T-helper 1 cell treated with Interleukin-12 subunit alpha and Interleukin-12 subunit beta and Interleukin-4 antibody, amounts not matched to agents 30 μg/mL and 1 μg/mL, for 36 hours (primary cell): ENCODE results near the gene SMIM11.

Experiments used
- H3K27ac Mint-ChIP-seq: one replicate; pipeline ENCODE4 v1.8.0; 2021; ENCODE audit warnings: mild to moderate bottlenecking, mixed read lengths
- H3K27me3 Mint-ChIP-seq: one replicate; pipeline ENCODE4 v1.8.0; 2021; ENCODE audit warnings: low read depth, mixed read lengths
- H3K36me3 Mint-ChIP-seq: one replicate; pipeline ENCODE4 v1.8.0; 2021; ENCODE audit warnings: low read depth, mixed read lengths
- H3K4me1 Mint-ChIP-seq: one replicate; pipeline ENCODE4 v1.8.0; 2021; ENCODE audit warnings: low read depth, mixed read lengths
- H3K4me3 Mint-ChIP-seq: one replicate; pipeline ENCODE4 v1.8.0; 2021; ENCODE audit warnings: mild to moderate bottlenecking, moderate library complexity, mixed read lengths
- H3K9me3 Mint-ChIP-seq: one replicate; pipeline ENCODE4 v1.8.0; 2021; ENCODE audit warnings: mixed read lengths

SMIM11 gene

DNA sequence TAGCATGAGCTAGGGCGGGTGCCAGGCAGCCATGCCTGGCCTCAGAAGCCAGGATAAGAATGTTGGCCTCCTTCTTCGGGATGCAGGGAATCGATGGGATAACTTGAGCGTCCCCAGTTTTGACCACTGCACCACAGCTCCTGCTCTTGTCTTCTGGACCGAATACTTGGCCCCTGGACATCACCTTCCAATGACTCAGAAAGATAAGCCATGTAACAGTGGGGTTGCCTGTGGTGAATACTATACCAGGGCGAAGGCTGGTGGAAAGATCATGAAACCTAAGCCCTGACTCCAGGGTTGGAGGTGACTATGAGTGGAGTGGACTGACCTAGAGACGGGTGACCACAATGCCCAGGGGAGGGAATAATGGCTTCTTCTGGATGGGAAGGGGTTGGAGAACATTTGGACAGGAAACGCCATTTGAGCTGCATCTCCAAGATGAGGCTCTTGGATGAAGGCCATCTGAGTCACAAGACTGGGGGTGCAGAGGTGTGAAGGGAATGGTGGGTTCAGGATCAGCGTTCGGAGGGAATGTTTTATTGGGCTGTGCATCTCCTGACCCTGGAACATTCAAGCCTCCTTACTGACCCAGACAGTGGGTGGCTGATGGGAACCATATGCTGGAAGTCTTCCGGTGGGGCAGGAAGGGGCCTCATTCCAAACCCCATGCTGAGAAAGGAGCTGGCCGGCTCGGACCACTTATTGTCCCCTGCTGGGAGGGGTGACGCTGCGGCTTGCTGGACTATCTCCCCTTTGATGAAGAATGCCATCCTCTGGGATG is 30.0 kb upstream of the SMIM11 start:
- no peak overlapping the region for H3K27ac Mint-ChIP-seq
- H3K36me3 Mint-ChIP-seq: no peaks in the 10 kb centered on the region
- peaks cover 6% of the 10 kb centered on the region for H3K27me3 Mint-ChIP-seq
- H3K4me3 Mint-ChIP-seq: no peak overlapping the region
- H3K4me1 Mint-ChIP-seq: peaks cover 11% of the 10 kb centered on the region
- H3K9me3 Mint-ChIP-seq: no peaks in the 10 kb centered on the region

- H3K36me3 Mint-ChIP-seq: no peaks in the 10 kb centered on the region
- H3K4me1 Mint-ChIP-seq: peaks cover 9% of the 10 kb centered on the region
- no peak overlapping the region for H3K4me3 Mint-ChIP-seq
- no peak overlapping the region for H3K27ac Mint-ChIP-seq
- peaks cover 6% of the 10 kb centered on the region for H3K27me3 Mint-ChIP-seq
- no peaks in the 10 kb centered on the region for H3K9me3 Mint-ChIP-seq
These were observed 29.4 kb upstream of the SMIM11 start for GRCh38 chr21:34345892-34346291.

GRCh38 chr21:34348890-34349519 is 26.3 kb upstream of the SMIM11 start:
- Mint-ChIP-seq H3K27me3 (peaks cover 10% of the 10 kb centered on the region), H3K27ac (no peak overlapping the region), H3K4me1 (peaks cover 9% of the 10 kb centered on the region), H3K9me3 (no peaks in the 10 kb centered on the region), H3K36me3 (no peaks in the 10 kb centered on the region), H3K4me3 (no peak overlapping the region)

- Mint-ChIP-seq H3K27me3 (peaks cover 30% of the 10 kb centered on the region), H3K4me3 (no peak overlapping the region), H3K27ac (no peak overlapping the region), H3K36me3 (no peaks in the 10 kb centered on the region), H3K4me1 (peaks cover 9% of the 10 kb centered on the region), H3K9me3 (no peaks in the 10 kb centered on the region)
These were observed 23.5 kb upstream of the SMIM11 start for GRCh38 chr21:34351786-34352241.

DNA sequence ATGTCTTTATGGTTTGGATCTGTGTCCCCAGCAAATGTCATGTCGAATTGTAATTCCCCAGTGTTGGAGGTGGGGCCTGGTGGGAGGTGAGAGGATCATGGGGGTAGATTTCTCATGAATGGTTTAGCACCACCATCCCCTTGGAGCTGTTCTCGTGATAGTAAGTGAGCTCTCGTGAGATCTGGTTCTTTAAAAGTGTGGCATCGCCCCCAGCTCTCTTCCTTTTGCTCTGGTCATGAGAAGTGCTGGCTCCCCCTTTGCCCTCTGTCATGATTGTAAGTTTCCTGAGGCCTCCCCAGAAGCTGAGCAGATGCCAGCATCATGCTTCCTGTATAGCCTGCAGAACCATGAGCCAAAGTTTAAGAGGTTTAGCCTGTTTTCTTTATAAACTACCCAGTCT is 22.8 kb upstream of the SMIM11 start:
- no peak overlapping the region for H3K4me3 Mint-ChIP-seq

DNA sequence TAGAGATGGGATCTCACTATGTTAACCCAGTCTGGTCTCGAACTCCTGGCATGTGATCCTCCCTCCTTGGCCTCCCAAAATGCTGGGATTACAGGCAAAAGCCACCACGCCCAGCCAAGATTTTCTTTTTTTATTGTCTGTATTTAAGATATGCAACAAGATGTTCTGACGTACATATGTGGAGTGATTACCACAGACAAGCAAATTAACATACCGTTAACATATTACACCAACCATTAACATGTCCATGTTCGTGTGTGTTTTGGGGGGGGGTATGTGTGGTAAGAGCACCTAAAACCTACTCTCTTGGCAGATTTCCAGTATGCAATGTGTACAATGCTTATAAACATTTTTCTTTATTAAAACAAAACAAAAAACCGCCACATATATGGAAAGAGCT is 22.1 kb upstream of the SMIM11 start:
- no peak overlapping the region for H3K27ac Mint-ChIP-seq
- H3K4me3 Mint-ChIP-seq: no peak overlapping the region
- no peaks in the 10 kb centered on the region for H3K9me3 Mint-ChIP-seq
- no peaks in the 10 kb centered on the region for H3K36me3 Mint-ChIP-seq
- peaks cover 37% of the 10 kb centered on the region for H3K27me3 Mint-ChIP-seq
- H3K4me1 Mint-ChIP-seq: no peaks in the 10 kb centered on the region

More for the DNA sequence above, 22.8 kb upstream of the SMIM11 start:
- H3K36me3 Mint-ChIP-seq: no peaks in the 10 kb centered on the region
- peaks cover 4% of the 10 kb centered on the region for H3K4me1 Mint-ChIP-seq
- peaks cover 35% of the 10 kb centered on the region for H3K27me3 Mint-ChIP-seq
- no peak overlapping the region for H3K27ac Mint-ChIP-seq
- H3K9me3 Mint-ChIP-seq: no peaks in the 10 kb centered on the region

DNA sequence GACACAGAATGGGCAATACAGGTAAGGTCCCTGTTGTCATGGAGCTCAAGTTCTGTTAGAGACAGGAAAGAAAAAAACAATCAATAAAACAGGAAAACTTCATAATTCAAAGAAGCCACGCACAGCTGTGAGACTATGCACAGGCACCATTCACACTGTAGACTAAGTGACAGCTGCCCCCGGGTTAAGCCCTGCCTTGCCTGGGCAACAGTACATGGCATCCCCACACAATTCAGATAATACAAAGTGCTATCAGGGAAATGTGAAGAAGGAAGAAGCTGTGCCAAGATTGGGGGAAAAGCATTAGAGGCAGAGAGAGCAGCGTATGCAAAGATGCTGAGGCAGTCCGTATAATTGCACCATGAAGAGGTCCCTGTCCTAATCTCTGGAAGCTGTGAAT is 20.5 kb upstream of the SMIM11 start:
- Mint-ChIP-seq H3K9me3 (no peaks in the 10 kb centered on the region), H3K4me3 (no peak overlapping the region), H3K27ac (no peak overlapping the region), H3K27me3 (peaks cover 45% of the 10 kb centered on the region), H3K4me1 (no peaks in the 10 kb centered on the region), H3K36me3 (no peaks in the 10 kb centered on the region)

DNA sequence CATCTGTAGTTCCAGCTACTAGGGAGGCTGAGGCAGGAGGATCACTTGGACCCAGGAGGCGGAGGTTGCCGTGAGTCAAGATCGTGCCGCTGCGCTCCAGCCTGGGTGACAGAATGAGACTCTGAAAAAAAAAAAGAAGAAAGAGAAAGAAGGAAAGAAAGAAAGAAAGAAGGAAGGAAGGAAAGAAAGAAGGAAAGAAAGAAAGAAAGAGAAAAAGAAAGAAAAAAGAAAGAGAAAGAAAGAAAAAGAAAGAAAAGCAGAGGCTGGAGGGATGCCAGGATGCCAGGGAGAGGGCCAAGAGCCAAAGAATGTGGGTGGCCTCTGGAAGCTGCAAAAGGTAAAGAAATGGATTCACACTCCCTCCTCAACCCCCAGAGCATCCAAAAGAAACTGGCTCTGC is 19.7 kb upstream of the SMIM11 start:
- Mint-ChIP-seq H3K4me1 (no peaks in the 10 kb centered on the region), H3K36me3 (no peaks in the 10 kb centered on the region), H3K27me3 (peaks cover 46% of the 10 kb centered on the region), H3K4me3 (no peak overlapping the region), H3K9me3 (no peaks in the 10 kb centered on the region), H3K27ac (no peak overlapping the region)

GRCh38 chr21:34357889-34358288 is 17.4 kb upstream of the SMIM11 start:
- peaks cover 50% of the 10 kb centered on the region for H3K27me3 Mint-ChIP-seq
- H3K4me3 Mint-ChIP-seq: no peak overlapping the region
- H3K9me3 Mint-ChIP-seq: no peaks in the 10 kb centered on the region
- H3K4me1 Mint-ChIP-seq: peaks cover 5% of the 10 kb centered on the region
- no peaks in the 10 kb centered on the region for H3K36me3 Mint-ChIP-seq
- no peak overlapping the region for H3K27ac Mint-ChIP-seq

GRCh38 chr21:34358866-34359265 is 16.4 kb upstream of the SMIM11 start:
- H3K9me3 Mint-ChIP-seq: no peaks in the 10 kb centered on the region
- no peak overlapping the region for H3K27ac Mint-ChIP-seq
- no peak overlapping the region for H3K4me3 Mint-ChIP-seq
- H3K27me3 Mint-ChIP-seq: peaks cover 53% of the 10 kb centered on the region
- H3K36me3 Mint-ChIP-seq: no peaks in the 10 kb centered on the region
- H3K4me1 Mint-ChIP-seq: peaks cover 5% of the 10 kb centered on the region

DNA sequence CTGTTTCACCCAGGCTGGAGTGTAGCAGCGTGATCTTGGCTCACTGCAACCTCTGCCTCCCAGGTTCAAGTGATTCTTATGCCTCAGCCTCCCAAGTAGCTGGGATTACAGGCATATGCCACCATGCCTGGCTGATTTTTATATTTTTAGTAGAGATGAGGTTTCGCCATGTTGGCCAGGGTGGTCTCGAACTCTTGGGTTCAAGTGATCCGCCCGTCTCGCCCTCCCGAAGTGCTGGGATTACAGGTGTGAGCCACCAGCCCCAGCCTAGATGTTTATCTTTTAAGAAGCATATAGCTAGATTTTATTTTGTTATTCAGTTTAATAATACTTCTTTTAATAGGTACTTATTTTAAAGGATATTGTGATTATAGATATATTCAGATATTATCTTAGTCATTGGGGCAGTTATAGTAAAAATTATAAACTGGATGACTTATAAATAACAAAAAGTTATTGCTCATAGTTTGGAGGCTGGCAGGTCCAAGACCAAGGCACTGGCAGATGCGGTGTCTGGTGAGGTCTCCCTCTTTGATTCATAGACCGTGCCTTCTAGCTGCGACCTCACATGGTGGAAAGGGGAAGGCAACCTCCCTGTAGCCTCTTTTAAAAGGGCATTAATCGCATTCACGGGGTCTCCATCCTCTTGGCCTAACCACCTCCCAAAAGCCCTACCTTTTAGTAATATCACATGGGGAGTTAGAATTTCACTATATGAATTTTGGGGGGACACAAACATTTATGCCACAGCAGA is 14.6 kb upstream of the SMIM11 start:
- no peaks in the 10 kb centered on the region for H3K9me3 Mint-ChIP-seq
- H3K4me1 Mint-ChIP-seq: peaks cover 5% of the 10 kb centered on the region
- peaks cover 41% of the 10 kb centered on the region for H3K27me3 Mint-ChIP-seq
- H3K36me3 Mint-ChIP-seq: no peaks in the 10 kb centered on the region
- no peak overlapping the region for H3K27ac Mint-ChIP-seq
- no peak overlapping the region for H3K4me3 Mint-ChIP-seq

DNA sequence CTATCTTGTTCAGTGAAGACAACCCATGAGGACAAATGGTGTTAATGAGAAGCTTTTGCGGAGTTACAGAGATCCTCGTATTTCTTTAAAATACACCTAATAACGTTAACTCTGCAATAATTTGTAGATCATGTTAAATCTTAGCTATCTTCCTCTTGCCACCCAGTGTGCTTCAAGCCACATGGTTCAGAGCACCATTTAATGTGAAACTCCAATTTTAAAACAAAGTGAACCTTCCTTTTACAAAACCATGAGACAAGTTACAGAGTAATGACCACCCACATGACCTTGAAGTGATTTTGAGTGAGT is 13.2 kb upstream of the SMIM11 start:
- Mint-ChIP-seq H3K4me3 (no peak overlapping the region), H3K27ac (no peak overlapping the region), H3K9me3 (no peaks in the 10 kb centered on the region), H3K36me3 (no peaks in the 10 kb centered on the region), H3K4me1 (peaks cover 5% of the 10 kb centered on the region), H3K27me3 (peaks cover 28% of the 10 kb centered on the region)

GRCh38 chr21:34362670-34363069 is 12.6 kb upstream of the SMIM11 start:
- H3K36me3 Mint-ChIP-seq: no peaks in the 10 kb centered on the region
- H3K9me3 Mint-ChIP-seq: no peaks in the 10 kb centered on the region
- H3K4me1 Mint-ChIP-seq: peaks cover 5% of the 10 kb centered on the region
- H3K4me3 Mint-ChIP-seq: no peak overlapping the region
- no peak overlapping the region for H3K27ac Mint-ChIP-seq
- peaks cover 22% of the 10 kb centered on the region for H3K27me3 Mint-ChIP-seq

DNA sequence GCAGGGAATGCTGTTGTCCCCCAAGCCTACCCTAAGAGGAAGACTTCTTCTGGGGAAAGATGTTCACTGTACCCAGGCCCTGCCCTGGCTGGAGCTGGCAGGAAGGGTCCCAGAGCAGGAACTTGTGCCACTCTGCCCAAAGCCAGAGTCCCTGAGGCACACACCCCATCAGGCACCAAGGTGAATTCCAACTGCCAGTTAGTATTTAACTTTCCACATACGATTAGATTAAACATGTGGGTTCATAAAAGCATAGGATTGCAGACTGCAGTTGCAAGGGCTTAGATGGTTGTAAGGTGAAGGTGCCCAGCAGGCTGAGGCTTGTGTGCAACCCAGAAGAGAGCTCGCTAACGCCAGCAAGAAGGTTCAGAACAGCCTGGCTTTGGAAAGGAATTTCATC is 11.6 kb upstream of the SMIM11 start, which contains the start of gene KCNE2:
Gene KCNE2, plus strand, starts transcription at position 274 of the 400 bp plus-strand sequence. CDS start 6,473 bp downstream, outside the sequence.
- Mint-ChIP-seq H3K36me3 (no peaks in the 10 kb centered on the region), H3K9me3 (no peaks in the 10 kb centered on the region), H3K4me1 (peaks cover 5% of the 10 kb centered on the region), H3K4me3 (no peak within 1 kb of the TSS), H3K27me3 (peaks cover 22% of the 10 kb centered on the region), H3K27ac (no peak within 1 kb of the TSS)

DNA sequence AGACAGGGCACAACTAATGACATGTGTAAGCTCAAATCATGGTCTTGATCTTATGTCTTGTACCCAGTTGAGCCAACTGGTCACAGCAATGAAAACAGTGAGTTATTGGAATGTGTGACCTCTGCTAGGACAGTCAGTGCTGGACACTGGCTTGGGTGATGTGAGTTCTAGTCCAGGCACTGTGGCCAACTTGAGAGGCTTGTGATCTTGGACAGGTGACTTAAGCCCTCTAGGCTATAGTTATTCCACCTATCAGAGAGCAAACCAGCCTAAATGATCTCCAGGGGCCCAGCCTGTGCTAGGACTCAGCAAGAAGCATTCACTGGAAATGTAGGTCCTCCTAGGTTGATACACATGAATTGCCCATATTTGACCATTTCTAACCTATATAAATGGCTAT is 10.4 kb upstream of the SMIM11 start:
- Mint-ChIP-seq H3K36me3 (no peaks in the 10 kb centered on the region), H3K4me3 (no peak overlapping the region), H3K27me3 (peaks cover 22% of the 10 kb centered on the region), H3K27ac (no peak overlapping the region), H3K9me3 (no peaks in the 10 kb centered on the region), H3K4me1 (peaks cover 5% of the 10 kb centered on the region)
